ENCODE measurements around the gene FPGS.
"Not testable (repeated sequence)": the region's sequence is repeated elsewhere in the genome, so short reads cannot be mapped to it uniquely, and the experiment has no call there.

Gene FPGS

GRCh38 chr9:127771570-127772189 is 31.0 kb upstream of the FPGS start:
- DNase-seq (ENCODE audit: low read depth) = no peak

- DNase-seq (ENCODE audit: low read depth) = no peak
These were observed 30.1 kb upstream of the FPGS start for GRCh38 chr9:127772603-127773002.

GRCh38 chr9:127773272-127773671 is 29.4 kb upstream of the FPGS start:
- DNase-seq (ENCODE audit: low read depth) = no peak

- DNase-seq (ENCODE audit: low read depth) = no peak
These were observed 28.7 kb upstream of the FPGS start for GRCh38 chr9:127773981-127774380.

- peak; percentile 61 for DNase-seq (ENCODE audit: low read depth)
These were observed 26.3 kb upstream of the FPGS start for GRCh38 chr9:127776195-127776923.

- DNase-seq (ENCODE audit: low read depth) = no peak
These were observed 25.8 kb upstream of the FPGS start for GRCh38 chr9:127776924-127777289.

GRCh38 chr9:127777368-127777980 is 25.2 kb upstream of the FPGS start:
- no peak for DNase-seq (ENCODE audit: low read depth)

GRCh38 chr9:127778280-127779135 is 24.2 kb upstream of the FPGS start, which contains the start of gene SH2D3C:
TSS of gene SH2D3C (minus strand) at chr9:127778666. CDS start at chr9:127778627, 39 bp downstream.
- DNase-seq (ENCODE audit: low read depth) = no peak

GRCh38 chr9:127779136-127779981 is 23.3 kb upstream of the FPGS start:
- DNase-seq (ENCODE audit: low read depth) = peak; percentile 46

GRCh38 chr9:127780126-127780885 is 22.4 kb upstream of the FPGS start:
- DNase-seq (ENCODE audit: low read depth) = no peak

GRCh38 chr9:127780909-127781308 is 21.8 kb upstream of the FPGS start:
- not testable (repeated sequence) for DNase-seq (ENCODE audit: low read depth)

GRCh38 chr9:127781806-127782205 is 20.9 kb upstream of the FPGS start:
- DNase-seq (ENCODE audit: low read depth) = no peak

GRCh38 chr9:127783111-127784008 is 19.3 kb upstream of the FPGS start:
- peak; percentile 73 for DNase-seq (ENCODE audit: low read depth)

- peak; percentile 77 for DNase-seq (ENCODE audit: low read depth)
These were observed 17.4 kb upstream of the FPGS start for GRCh38 chr9:127785023-127785932.

- peak; percentile 84 for DNase-seq (ENCODE audit: low read depth)
These were observed 16.5 kb upstream of the FPGS start, which contains the start of gene CDK9 for GRCh38 chr9:127785933-127786772. TSS of gene CDK9 (plus strand) at chr9:127786034. CDS start at chr9:127786149, 115 bp downstream.

- DNase-seq (ENCODE audit: low read depth) = no peak
These were observed 15.9 kb upstream of the FPGS start for GRCh38 chr9:127786773-127787104.

GRCh38 chr9:127788337-127789011 is 14.2 kb upstream of the FPGS start:
- DNase-seq (ENCODE audit: low read depth) = no peak

Measured in T-helper 22 cell (primary cell).